Stimulated activated CD8-positive, alpha-beta memory T cell treated with anti-CD3 and anti-CD28 coated beads, Interleukin-15, amount 100 ng/mL, for 4 hours (primary cell): ENCODE data around the gene TCF7L2.

Experiments used
- DNase-seq, 2 donors: peaks; one replicate each; pipeline ENCODE4 v3.0.0-alpha.2; 2020; ENCODE audit warnings: low read depth in 2 of 2

Gene TCF7L2

GRCh38 chr10:112948196-112948595 lies 1.9 kb upstream of the TCF7L2 start:
- no peak for DNase-seq

- no peak for DNase-seq
Observed at GRCh38 chr10:112949143-112949823, 764 bp upstream of the TCF7L2 start.

- no peak for DNase-seq
Observed at GRCh38 chr10:112950714-112951358, 789 bp downstream of the TCF7L2 start.

- DNase-seq: peak in 1 of 2 donors; percentile 4
Observed at GRCh38 chr10:112951359-112952281, 1.6 kb downstream of the TCF7L2 start.

- no peak for DNase-seq
Observed at GRCh38 chr10:112952282-112953173, 2.5 kb downstream of the TCF7L2 start.

GRCh38 chr10:112953174-112954159 lies 3.4 kb downstream of the TCF7L2 start:
- no peak for DNase-seq

GRCh38 chr10:112954974-112955581 lies 5.0 kb downstream of the TCF7L2 start:
- no peak for DNase-seq

- DNase-seq: no peak
Observed at GRCh38 chr10:112955582-112956421, 5.8 kb downstream of the TCF7L2 start.

- DNase-seq: no peak
Observed at GRCh38 chr10:112956631-112957350, 6.7 kb downstream of the TCF7L2 start.

GRCh38 chr10:112957640-112958092 lies 7.6 kb downstream of the TCF7L2 start:
- DNase-seq: no peak

GRCh38 chr10:112958275-112958995 lies 8.4 kb downstream of the TCF7L2 start:
- DNase-seq: no peak

- no peak for DNase-seq
Observed at GRCh38 chr10:112959207-112959838, 9.3 kb downstream of the TCF7L2 start.

- DNase-seq: no peak
Observed at GRCh38 chr10:112960151-112960681, 10.2 kb downstream of the TCF7L2 start.

GRCh38 chr10:112961609-112962008 lies 11.6 kb downstream of the TCF7L2 start:
- DNase-seq: no peak

- DNase-seq: no peak
Observed at GRCh38 chr10:112962343-112962742, 12.3 kb downstream of the TCF7L2 start.

- no peak for DNase-seq
Observed at GRCh38 chr10:112963835-112964234, 13.8 kb downstream of the TCF7L2 start.

GRCh38 chr10:112964482-112964881 lies 14.4 kb downstream of the TCF7L2 start:
- DNase-seq: no peak
